ENCODE data around the gene SPINT2. TPM values are rescaled to one million over a fixed set of nuclear protein-coding genes. Genes with fewer than 3 reads are reported as not detected.

The SPINT2 gene
- total RNA-seq, 2 donors from 2014 or later, result 415 to 487 TPM

DNA sequence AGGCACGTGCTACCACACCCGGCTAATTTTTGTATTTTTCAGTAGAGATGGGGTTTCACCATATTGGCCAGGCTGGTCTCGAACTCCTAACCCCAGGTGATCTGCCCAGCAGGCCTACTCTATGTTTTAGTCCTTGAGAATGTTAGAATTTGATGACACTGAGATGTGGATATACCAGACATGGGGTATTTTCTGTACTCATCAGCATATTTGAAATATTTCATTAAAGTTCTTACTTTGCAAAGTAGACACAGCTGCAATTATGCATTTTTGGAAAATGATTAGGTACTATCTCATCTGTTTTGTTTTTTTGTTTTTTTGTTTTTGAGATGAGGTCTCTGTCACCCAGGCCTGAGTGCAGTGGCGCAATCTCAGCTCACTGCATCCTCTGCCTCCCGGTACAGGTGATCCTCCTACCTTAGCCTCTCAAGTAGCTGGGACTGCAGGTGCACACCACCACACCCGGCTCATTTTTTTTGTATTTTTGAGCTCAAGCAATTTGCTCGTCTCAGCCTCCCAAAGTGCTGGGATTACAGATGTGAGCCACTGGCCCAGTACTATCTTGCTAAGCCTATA is 12.7 kb downstream of the SPINT2 start:
- Mint-ChIP-seq H3K4me1 (peaks cover 38% of the 10 kb centered on the region), H3K27ac (peak overlapping the region; percentile 52), H3K4me3 (no peak overlapping the region), H3K9me3 (no peaks in the 10 kb centered on the region), H3K36me3 (ENCODE audit: low read depth) (peaks cover 39% of the 10 kb centered on the region), H3K27me3 (ENCODE audit: insufficient read depth) (no peaks in the 10 kb centered on the region)
- Histone ChIP-seq H3K9ac (ENCODE audit: extremely low read depth, low read length, poor library complexity, severe bottlenecking) (no peak overlapping the region), H3K4me1 (ENCODE audit: control insufficient read depth, insufficient read depth, low read length) (peaks cover 3% of the 10 kb centered on the region), H3K4me3 (ENCODE audit: low read length) (no peak overlapping the region), H3K36me3 (ENCODE audit: control insufficient read depth, insufficient read depth, low read length) (peaks cover 45% of the 10 kb centered on the region), H3K27ac (ENCODE audit: low read depth, low read length) (no peak overlapping the region), H3K27me3 (ENCODE audit: control insufficient read depth, insufficient read depth, low read length, poor library complexity, severe bottlenecking) (no peaks in the 10 kb centered on the region), H3K9me3 (ENCODE audit: control insufficient read depth, low read length) (no peaks in the 10 kb centered on the region)
- no peak for TF ChIP-seq CTCF (conservative IDR thresholded peaks at IDR 0.05)
- WGBS, 2 experiments (ENCODE audit: insufficient coverage in 1 of 2, insufficient read length in 1 of 2), result 91 to 94% methylated on average over 7 of the region's 7 CpGs
- DNase-seq, result no peak

GRCh38 chr19:38277549-38277948 is 13.2 kb downstream of the SPINT2 start:
- Histone ChIP-seq H3K4me1 (ENCODE audit: control insufficient read depth, insufficient read depth, low read length) (peaks cover 3% of the 10 kb centered on the region), H3K4me3 (ENCODE audit: low read length) (no peak overlapping the region), H3K27me3 (ENCODE audit: control insufficient read depth, insufficient read depth, low read length, poor library complexity, severe bottlenecking) (no peaks in the 10 kb centered on the region), H3K9me3 (ENCODE audit: control insufficient read depth, low read length) (no peaks in the 10 kb centered on the region), H3K9ac (ENCODE audit: extremely low read depth, low read length, poor library complexity, severe bottlenecking) (no peak overlapping the region), H3K27ac (ENCODE audit: low read depth, low read length) (no peak overlapping the region), H3K36me3 (ENCODE audit: control insufficient read depth, insufficient read depth, low read length) (peaks cover 43% of the 10 kb centered on the region)
- 95 to 98% methylated on average over 5 of the region's 5 CpGs for WGBS, 2 experiments (ENCODE audit: insufficient coverage in 1 of 2, insufficient read length in 1 of 2)
- TF ChIP-seq CTCF (conservative IDR thresholded peaks at IDR 0.05), result no peak
- Mint-ChIP-seq H3K36me3 (ENCODE audit: low read depth) (peaks cover 39% of the 10 kb centered on the region), H3K9me3 (no peaks in the 10 kb centered on the region), H3K27ac (peak overlapping the region; percentile 84), H3K4me1 (peaks cover 36% of the 10 kb centered on the region), H3K4me3 (no peak overlapping the region), H3K27me3 (ENCODE audit: insufficient read depth) (no peaks in the 10 kb centered on the region)
- DNase-seq, result no peak

- peaks cover 2% of the 10 kb centered on the region for H3K4me1 ChIP-seq (ENCODE audit: control insufficient read depth, insufficient read depth, low read length)
- no peak for TF ChIP-seq CTCF (conservative IDR thresholded peaks at IDR 0.05)
- Mint-ChIP-seq H3K9me3 (no peaks in the 10 kb centered on the region), H3K4me3 (no peak overlapping the region), H3K27ac (peak overlapping the region; percentile 84), H3K4me1 (peaks cover 36% of the 10 kb centered on the region), H3K27me3 (ENCODE audit: insufficient read depth) (no peaks in the 10 kb centered on the region), H3K36me3 (ENCODE audit: low read depth) (peaks cover 39% of the 10 kb centered on the region)
- H3K36me3 ChIP-seq (ENCODE audit: control insufficient read depth, insufficient read depth, low read length), result peaks cover 44% of the 10 kb centered on the region
- H3K27me3 ChIP-seq (ENCODE audit: control insufficient read depth, insufficient read depth, low read length, poor library complexity, severe bottlenecking), result no peaks in the 10 kb centered on the region
- peak overlapping the region; percentile 7 for H3K27ac ChIP-seq (ENCODE audit: low read depth, low read length)
- H3K4me3 ChIP-seq (ENCODE audit: low read length), result no peak overlapping the region
- H3K9ac ChIP-seq (ENCODE audit: extremely low read depth, low read length, poor library complexity, severe bottlenecking), result no peak overlapping the region
- no peak for DNase-seq
- H3K9me3 ChIP-seq (ENCODE audit: control insufficient read depth, low read length), result no peaks in the 10 kb centered on the region
- WGBS, 2 experiments (ENCODE audit: insufficient coverage in 1 of 2, insufficient read length in 1 of 2), result 77 to 87% methylated on average over 8 to 9 of the region's 9 CpGs
Observed at GRCh38 chr19:38277969-38278680, 13.8 kb downstream of the SPINT2 start.
